Stimulated activated CD8-positive, alpha-beta memory T cell treated with anti-CD3 and anti-CD28 coated beads, Interleukin-2, amount 100 ng/mL, for 48 hours (primary cell): ENCODE results near the gene PHGDH.

Source experiments
- DNase-seq, 2 donors: peaks; one replicate each; pipeline ENCODE4 v3.0.0-alpha.2; 2020; ENCODE audit warnings: low read depth in 2 of 2

Gene PHGDH

DNA sequence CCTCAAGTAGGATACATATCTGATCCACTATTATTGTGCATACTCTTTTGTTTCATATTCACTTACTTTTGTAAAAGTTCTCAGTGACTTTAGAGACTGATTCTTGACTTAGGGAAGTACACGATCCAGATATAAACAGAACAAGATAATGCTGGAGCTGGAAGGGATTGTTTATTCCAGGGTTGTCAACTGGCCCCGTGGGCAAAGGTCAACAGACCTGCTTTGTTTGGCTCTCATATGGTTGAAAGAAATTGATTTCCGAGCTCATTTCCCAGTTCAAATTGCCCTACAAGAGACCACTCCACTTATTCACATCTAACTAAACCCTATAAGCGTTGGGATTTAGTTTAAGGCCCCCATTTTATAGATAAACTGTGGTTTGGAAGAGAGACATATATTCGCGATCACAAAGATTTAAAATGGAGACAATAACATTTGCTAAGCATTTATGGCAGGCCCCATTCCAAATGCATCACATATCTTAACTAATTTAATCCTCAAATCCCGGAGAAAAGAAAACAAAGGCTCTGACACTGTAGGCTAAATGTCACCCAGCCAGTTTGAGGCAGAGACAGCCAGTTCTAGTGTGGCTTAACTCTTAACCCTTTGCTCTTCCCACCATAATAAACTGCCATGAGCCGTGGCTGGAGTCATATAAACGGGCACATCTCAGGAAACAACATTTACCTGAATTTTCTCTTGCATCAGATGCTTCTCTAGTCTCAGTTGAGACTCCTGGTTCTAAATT, 78.9 kb downstream of the PHGDH start:
- DNase-seq = no peak

DNA sequence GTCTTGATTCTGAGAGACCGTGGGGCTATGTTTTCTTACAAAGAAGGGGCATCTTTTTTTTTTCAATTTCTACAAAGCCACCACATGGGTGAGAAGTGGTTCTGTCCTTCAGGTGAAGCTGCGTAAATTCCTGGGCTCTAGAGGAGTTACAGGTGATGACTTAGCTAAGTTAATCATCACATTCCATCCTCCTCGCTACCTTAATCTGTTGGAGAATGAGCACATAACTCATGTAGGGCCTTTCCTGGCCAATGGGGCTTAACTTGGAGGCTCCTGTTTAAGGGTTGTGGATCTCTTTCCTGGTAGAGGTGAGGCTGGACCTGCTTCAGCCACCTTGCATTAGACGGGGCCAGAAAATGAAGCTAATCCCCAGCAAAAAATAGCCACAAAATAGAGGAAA, 79.6 kb downstream of the PHGDH start:
- DNase-seq = no peak
